Effector memory CD4-positive, alpha-beta T cell (primary cell): Measurements from ENCODE around the gene GMEB2.
A peak's percentile ranks its signal among the peaks of the same experiment; 100 is the strongest.
"Not testable (repeated sequence)": the region's sequence is repeated elsewhere in the genome, so short reads cannot be mapped to it uniquely, and the experiment has no call there.

Experiments used
- DNase-seq, 3 donors: peaks; one replicate each; pipeline ENCODE4 v3.0.0-alpha.2; 2020
- H3K27ac ChIP-seq: 2 replicates; pipeline ENCODE4 v1.7.0; 2013; ENCODE audit warnings: mild to moderate bottlenecking, low read length, moderate library complexity; ENCODE audit not compliant: insufficient read depth, poor library complexity, severe bottlenecking
- H3K27me3 ChIP-seq: replicated peaks from 2 replicates; pipeline ENCODE4 v1.7.0; 2013; ENCODE audit warnings: mild to moderate bottlenecking, low read length; ENCODE audit not compliant: insufficient read depth, control insufficient read depth, poor library complexity, severe bottlenecking
- H3K36me3 ChIP-seq: 2 replicates; pipeline ENCODE4 v1.7.0; 2013; ENCODE audit warnings: mild to moderate bottlenecking, low read length, moderate library complexity; ENCODE audit not compliant: control insufficient read depth, insufficient read depth
- H3K4me1 ChIP-seq: 2 replicates; pipeline ENCODE4 v1.7.0; 2013; ENCODE audit warnings: low read length, mild to moderate bottlenecking; ENCODE audit not compliant: control insufficient read depth, insufficient read depth, poor library complexity, severe bottlenecking
- H3K4me3 ChIP-seq: 2 replicates; pipeline ENCODE4 v1.7.0; 2013; ENCODE audit warnings: low read length, low read depth, mild to moderate bottlenecking; ENCODE audit not compliant: insufficient read depth, poor library complexity, severe bottlenecking
- H3K9me3 ChIP-seq: 2 replicates; pipeline ENCODE4 v1.7.0; 2013; ENCODE audit warnings: mild to moderate bottlenecking, low read length, moderate library complexity; ENCODE audit not compliant: control insufficient read depth

GMEB2 gene

DNA sequence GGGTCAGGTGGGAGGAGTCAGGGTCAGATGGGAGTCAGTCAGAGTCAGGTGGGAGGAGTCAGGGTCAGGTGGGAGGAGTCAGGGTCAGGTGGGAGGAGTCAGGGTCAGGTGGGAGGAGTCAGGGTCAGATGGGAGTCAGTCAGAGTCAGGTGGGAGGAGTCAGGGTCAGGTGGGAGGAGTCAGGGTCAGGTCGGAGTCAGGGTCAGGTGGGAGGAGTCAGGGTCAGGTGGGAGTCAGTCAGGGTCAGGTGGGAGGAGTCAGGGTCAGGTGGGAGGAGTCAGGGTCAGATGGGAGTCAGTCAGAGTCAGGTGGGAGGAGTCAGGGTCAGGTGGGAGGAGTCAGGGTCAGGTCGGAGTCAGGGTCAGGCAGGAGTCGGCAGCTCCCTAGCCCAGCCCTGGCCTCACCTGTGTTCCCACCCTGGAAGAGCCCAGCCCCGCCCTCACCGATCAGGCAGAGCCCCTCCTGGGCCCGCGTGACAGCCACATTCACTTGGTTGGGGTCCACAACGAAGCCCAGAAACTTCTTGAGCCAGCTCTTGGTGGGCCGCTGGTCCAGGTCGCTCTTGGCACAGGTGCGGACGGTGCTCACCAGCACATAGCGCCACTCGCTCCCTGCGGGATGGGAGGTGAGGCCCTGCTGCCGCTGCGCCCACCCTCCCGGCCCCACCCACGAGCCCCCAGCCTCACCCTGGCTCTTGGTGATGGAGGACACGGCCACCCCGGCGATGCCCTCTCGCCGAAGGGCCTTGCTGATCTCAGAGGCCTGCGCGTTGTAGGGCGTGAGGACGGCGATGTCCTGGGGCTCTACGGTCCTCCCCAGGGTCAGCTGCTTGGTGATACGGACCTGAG, 67.2 kb downstream of the GMEB2 start:
- H3K36me3 ChIP-seq, result peaks cover 42% of the 10 kb centered on the region
- not testable (repeated sequence) for H3K27ac ChIP-seq, H3K27me3 ChIP-seq, H3K4me1 ChIP-seq, H3K4me3 ChIP-seq, H3K9me3 ChIP-seq
- DNase-seq, result peak in 2 of 3 donors; percentile 42 to 70

DNA sequence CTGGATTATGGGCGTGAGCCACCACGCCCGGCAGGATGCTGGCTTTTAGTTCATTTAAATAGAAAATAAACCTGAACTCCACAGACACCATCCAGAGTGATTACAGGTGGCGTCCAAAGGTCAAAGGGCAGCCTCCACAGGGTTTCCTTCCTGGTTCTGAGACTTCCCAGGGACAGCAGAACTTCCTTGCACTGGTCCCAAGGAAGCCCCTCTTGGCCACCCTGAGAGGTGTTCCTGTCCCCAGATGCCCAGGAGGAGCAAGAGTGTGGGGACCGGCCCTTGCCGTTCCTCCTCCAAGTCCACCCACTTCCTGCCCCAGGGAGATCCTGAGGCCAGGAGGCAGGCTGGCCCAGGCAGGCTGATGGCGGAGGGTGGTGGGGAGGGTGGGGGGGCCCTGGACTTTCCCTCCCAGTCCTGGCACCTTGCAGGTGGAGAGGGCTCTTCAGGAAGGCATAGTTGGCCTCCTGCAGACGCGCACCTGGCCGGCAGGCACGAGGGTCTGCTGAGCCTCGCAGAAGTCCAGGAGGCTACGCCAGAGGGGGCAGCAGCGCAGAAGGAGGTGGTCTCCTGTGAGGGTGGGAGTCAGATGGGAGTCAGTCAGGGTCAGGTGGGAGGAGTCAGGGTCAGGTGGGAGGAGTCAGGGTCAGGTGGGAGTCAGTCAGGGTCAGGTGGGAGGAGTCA, 68.0 kb downstream of the GMEB2 start:
- no peaks in the 10 kb centered on the region for H3K27me3 ChIP-seq
- no peak for DNase-seq
- no peak overlapping the region for H3K27ac ChIP-seq
- H3K36me3 ChIP-seq, result peaks cover 34% of the 10 kb centered on the region
- no peaks in the 10 kb centered on the region for H3K9me3 ChIP-seq
- H3K4me3 ChIP-seq, result no peak overlapping the region
- no peaks in the 10 kb centered on the region for H3K4me1 ChIP-seq

DNA sequence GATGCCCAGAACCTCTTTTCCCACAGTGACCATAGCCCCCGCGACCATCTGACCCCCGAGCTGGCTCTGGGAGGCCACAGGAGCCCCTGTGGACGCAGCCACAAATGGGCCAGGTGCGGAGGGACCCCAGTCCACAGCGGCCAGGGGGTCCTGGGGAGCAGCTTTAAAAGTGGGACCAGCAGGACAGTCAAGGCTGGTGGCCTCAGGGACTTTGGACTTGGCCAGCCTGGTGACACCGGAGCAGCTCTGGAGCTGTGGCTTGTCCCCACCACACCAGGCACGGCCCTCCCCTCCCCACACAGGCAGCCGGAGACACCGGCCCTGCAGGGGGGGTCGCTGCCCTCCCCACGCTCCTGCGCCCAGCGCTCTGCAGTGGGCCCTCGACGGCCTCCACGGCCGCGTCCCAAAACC, 69.4 kb downstream of the GMEB2 start:
- no peak for DNase-seq
- peaks cover 22% of the 10 kb centered on the region for H3K36me3 ChIP-seq
- no peak overlapping the region for H3K4me3 ChIP-seq
- no peaks in the 10 kb centered on the region for H3K27me3 ChIP-seq
- H3K4me1 ChIP-seq, result peaks cover 10% of the 10 kb centered on the region
- no peak overlapping the region for H3K27ac ChIP-seq
- H3K9me3 ChIP-seq, result no peaks in the 10 kb centered on the region

DNA sequence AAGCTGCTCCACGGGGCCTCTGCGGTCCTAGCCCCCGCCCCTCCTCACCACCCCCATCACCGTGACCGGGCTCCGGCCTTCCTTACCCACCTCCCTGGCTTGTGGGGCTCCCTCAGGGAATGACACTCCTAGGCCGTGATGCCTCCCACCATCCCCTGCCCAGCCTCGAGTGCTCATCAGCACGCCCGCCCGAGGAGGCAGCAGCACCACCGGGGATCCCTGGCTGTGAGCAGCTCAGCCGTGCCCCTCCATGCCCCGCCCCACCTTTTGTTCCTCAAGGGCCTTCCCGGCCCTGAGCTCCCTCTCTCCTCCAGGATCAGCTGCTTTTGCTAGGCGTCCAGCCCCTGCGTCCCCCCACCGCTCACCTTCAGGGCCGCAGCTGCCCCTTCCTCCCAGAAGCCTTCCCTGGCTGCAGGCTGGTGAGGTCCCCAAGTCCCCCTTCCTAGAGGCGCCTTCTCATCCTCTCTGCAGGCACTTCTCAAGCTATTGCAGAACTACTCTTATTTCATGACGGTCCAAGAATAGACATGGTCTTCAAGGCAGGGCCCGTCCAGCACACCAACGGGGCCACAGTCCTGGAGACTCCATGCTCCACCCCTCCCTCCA, 69.9 kb downstream of the GMEB2 start:
- H3K36me3 ChIP-seq, result peaks cover 17% of the 10 kb centered on the region
- no peaks in the 10 kb centered on the region for H3K27me3 ChIP-seq
- H3K4me1 ChIP-seq, result peaks cover 16% of the 10 kb centered on the region
- H3K4me3 ChIP-seq, result no peak overlapping the region
- DNase-seq, result no peak
- H3K27ac ChIP-seq, result no peak overlapping the region
- H3K9me3 ChIP-seq, result no peaks in the 10 kb centered on the region

DNA sequence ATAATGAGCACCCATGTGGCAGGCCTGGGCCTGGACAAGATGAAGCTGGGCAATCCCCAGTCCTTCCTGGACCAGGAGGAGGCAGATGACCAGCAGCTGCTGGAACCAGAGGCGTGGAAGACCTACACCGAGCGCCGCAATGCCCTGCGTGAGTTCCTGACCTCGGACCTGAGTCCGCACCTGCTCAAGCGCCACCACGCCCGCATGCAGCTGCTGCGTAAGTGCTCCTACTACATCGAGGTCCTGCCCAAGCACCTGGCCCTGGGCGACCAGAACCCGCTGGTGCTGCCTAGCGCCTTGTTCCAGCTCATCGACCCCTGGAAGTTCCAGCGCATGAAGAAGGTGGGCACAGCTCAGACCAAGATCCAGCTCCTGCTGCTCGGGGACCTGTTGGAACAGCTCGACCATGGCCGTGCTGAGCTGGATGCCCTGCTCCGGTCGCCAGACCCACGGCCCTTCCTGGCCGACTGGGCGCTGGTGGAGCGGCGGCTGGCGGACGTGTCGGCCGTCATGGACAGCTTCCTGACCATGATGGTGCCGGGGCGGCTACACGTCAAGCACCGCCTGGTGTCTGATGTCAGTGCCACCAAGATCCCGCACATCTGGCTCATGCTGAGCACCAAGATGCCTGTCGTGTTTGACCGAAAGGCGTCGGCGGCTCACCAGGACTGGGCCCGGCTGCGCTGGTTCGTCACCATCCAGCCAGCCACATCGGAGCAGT, 71.1 kb downstream of the GMEB2 start:
- Histone ChIP-seq H3K4me3 (no peak overlapping the region), H3K9me3 (no peaks in the 10 kb centered on the region), H3K4me1 (peaks cover 16% of the 10 kb centered on the region), H3K27ac (no peak overlapping the region), H3K27me3 (no peaks in the 10 kb centered on the region), H3K36me3 (peaks cover 7% of the 10 kb centered on the region)
- no peak for DNase-seq

DNA sequence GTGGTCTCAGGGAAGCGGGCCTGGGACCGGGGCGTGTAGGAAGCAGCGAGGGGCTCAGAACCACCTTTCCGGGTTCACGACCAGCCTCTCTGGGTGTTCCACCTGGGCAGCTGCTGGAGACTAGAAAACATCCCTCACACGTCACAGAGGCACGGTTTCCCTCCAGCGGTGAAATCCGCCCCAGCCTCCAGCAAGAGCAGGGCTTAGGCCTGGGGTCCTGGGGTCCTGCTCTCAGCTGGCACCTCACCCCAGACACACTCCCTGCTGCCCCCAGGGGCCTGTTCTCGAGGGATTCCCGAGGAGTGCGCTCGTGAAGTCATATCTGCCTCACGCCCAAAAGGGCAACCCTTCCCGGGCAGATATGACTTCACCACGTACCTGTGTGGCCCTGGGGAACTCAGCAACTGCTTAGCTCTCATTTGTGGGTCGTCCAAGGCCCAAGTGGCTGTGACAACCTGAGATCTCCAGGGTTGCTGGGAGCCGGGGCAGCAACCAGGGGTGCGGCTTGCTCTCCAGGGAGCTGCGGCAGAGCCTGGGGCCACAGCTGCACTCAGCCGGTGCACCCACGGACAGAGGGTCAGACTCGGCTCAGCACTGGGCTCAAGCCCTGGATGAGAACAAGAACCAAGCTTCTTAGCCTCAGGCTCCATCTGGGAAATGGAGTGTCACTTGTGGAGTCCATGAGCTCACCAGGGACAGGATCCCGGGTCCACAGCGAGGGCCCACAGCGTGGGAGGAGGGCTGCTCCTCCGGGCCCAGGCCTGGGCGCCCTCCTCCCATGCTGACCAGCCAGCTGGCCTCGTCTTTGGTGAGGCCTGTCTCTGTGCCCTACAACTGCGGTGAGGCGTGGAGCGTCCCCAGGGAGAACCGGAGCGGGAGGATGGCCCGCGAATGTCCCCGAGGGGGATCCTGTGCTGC, 72.3 kb downstream of the GMEB2 start:
- H3K27ac ChIP-seq, result peak overlapping the region; percentile 72
- no peak for DNase-seq
- H3K9me3 ChIP-seq, result no peaks in the 10 kb centered on the region
- peak overlapping the region; percentile 65 for H3K4me3 ChIP-seq
- peaks cover 3% of the 10 kb centered on the region for H3K27me3 ChIP-seq
- no peaks in the 10 kb centered on the region for H3K36me3 ChIP-seq
- peaks cover 16% of the 10 kb centered on the region for H3K4me1 ChIP-seq

DNA sequence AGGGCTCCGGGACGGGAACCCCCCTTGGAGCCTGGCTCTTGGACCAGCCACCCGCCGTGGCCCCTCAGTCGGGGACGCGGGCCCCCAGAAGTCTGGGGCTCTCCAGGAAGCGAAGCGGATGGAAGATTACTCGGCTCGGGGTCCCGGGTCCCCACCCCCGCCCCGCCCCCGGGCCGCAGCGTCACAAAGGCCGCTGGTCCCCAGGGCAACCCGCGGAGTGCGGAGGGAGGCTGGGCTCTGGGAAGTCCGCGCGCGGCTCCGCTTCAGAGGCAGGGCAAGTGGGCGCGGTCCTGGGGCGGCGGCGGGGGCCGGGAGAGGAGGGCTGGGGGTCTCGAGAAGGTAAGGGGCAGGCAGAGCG, 73.0 kb downstream of the GMEB2 start, which contains the start of gene FNDC11:
TSS of gene FNDC11 (plus strand) at position 227 of the 358 bp plus-strand sequence. CDS start 1,505 bp downstream, outside the sequence.
- Histone ChIP-seq H3K4me3 (peak within 1 kb of the TSS; percentile 65), H3K9me3 (no peaks in the 10 kb centered on the region), H3K27ac (peak within 1 kb of the TSS; percentile 74), H3K4me1 (peaks cover 16% of the 10 kb centered on the region), H3K36me3 (no peaks in the 10 kb centered on the region), H3K27me3 (peaks cover 3% of the 10 kb centered on the region)
- DNase-seq, result peak in 2 of 3 donors; percentile 35 to 47

DNA sequence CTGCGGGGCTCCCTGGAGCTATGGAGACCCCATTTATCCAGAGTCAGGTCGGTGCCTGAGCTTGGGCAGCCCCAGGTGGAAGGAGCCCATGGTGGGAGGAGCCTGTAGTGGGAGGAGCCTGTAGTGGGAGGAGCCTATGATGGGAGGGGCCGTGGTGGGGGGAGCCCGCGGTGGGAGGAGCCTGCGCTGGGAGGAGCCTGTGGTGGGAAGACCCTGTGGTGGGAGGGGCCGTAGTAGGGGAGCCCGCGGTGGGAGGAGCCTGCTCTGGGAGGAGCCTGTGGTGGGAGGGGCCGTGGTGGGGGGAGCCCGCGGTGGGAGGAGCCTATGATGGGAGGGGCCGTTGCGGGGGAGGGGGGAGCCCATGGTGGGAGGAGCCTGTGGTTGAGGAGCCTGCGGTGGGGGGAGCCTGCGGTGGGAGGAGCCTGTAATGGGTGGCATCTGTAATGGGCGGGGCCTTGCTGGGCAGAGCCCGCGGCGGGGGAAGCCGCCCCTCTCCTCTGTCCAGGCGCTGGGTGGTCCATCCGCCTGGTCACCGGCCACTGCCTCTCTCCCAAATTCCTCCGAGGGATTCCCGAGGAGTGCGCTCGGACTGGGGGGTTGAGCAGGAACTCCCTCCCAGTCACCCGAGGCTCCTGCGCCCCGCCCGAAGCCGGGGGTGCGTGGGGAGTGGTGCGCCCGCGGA, 73.5 kb downstream of the GMEB2 start:
- Histone ChIP-seq H3K36me3 (no peaks in the 10 kb centered on the region), H3K27ac (peak overlapping the region; percentile 74), H3K4me1 (peaks cover 16% of the 10 kb centered on the region), H3K27me3 (peaks cover 3% of the 10 kb centered on the region), H3K4me3 (peak overlapping the region; percentile 65), H3K9me3 (no peaks in the 10 kb centered on the region)
- peak; percentile 89 to 96 (median 93) for DNase-seq
